ENCODE results near the gene S100A5.
"Not testable (repeated sequence)": the region's sequence is repeated elsewhere in the genome, so short reads cannot be mapped to it uniquely, and the experiment has no call there.

S100A5 gene

DNA sequence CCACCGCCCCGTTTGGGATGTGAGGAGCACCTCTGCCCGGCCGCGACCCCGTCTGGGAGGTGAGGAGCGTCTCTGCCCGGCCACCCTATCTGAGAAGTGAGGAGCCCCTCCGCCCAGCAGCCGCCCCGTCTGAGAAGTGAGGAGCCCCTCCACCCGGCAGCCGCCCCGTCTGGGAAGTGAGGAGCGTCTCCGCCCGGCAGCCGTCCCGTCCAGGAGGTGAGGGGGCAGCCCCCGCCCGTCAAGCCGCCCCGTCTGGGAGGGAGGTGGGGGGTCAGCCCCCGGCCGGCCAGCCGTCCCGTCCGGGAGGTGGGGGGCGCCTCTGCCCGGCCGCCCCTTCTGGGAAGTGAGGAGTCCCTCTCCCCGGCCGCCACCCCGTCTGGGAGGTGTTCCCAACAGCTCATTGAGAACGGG, 34.4 kb upstream of the S100A5 start:
- not testable (repeated sequence) for H3K36me3 Mint-ChIP-seq (ENCODE audit: low read depth); H3K4me3 Mint-ChIP-seq; H3K9me3 Mint-ChIP-seq; H3K27ac Mint-ChIP-seq; DNase-seq (ENCODE audit: low spot score)
- H3K27me3 Mint-ChIP-seq (ENCODE audit: low read depth): peaks cover 19% of the 10 kb centered on the region
- H3K4me1 Mint-ChIP-seq (ENCODE audit: low read depth): peaks cover 14% of the 10 kb centered on the region

GRCh38 chr1:153573351-153573750, 32.6 kb upstream of the S100A5 start:
- no peaks in the 10 kb centered on the region for H3K36me3 Mint-ChIP-seq (ENCODE audit: low read depth)
- peaks cover 19% of the 10 kb centered on the region for H3K4me1 Mint-ChIP-seq (ENCODE audit: low read depth)
- no peak overlapping the region for H3K27ac Mint-ChIP-seq
- H3K4me3 Mint-ChIP-seq: no peak overlapping the region
- peaks cover 12% of the 10 kb centered on the region for H3K27me3 Mint-ChIP-seq (ENCODE audit: low read depth)
- DNase-seq (ENCODE audit: low spot score): no peak
- H3K9me3 Mint-ChIP-seq: no peaks in the 10 kb centered on the region

DNA sequence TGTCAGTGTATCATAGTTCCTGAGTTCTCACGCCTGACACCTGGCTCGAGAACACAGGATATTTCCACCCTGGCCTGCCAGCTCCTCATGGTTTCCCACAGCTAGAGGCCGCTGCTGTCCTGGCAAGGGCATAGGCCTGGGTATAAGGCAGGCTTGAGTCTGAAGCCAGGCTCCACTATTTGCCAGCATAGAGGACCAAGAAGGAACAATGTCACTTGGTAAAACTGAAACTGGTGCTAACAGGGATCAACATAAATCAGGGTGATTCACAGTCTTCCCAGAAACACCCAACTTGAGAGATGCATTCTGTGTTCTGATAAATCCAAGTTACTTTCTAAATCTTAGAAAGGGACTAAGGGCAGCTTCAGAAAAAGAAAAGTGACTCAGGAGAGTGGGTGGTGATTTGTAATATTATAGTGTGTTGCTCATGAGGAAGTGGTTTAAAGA, 31.9 kb upstream of the S100A5 start:
- H3K27me3 Mint-ChIP-seq (ENCODE audit: low read depth): peaks cover 4% of the 10 kb centered on the region
- H3K9me3 Mint-ChIP-seq: no peaks in the 10 kb centered on the region
- peak; percentile 53 for DNase-seq (ENCODE audit: low spot score)
- H3K36me3 Mint-ChIP-seq (ENCODE audit: low read depth): no peaks in the 10 kb centered on the region
- H3K4me1 Mint-ChIP-seq (ENCODE audit: low read depth): peaks cover 24% of the 10 kb centered on the region
- no peak overlapping the region for H3K27ac Mint-ChIP-seq
- no peak overlapping the region for H3K4me3 Mint-ChIP-seq

GRCh38 chr1:153571706-153572105, 31.0 kb upstream of the S100A5 start:
- H3K9me3 Mint-ChIP-seq: no peaks in the 10 kb centered on the region
- DNase-seq (ENCODE audit: low spot score): no peak
- H3K27ac Mint-ChIP-seq: no peak overlapping the region
- no peaks in the 10 kb centered on the region for H3K36me3 Mint-ChIP-seq (ENCODE audit: low read depth)
- H3K4me1 Mint-ChIP-seq (ENCODE audit: low read depth): peaks cover 27% of the 10 kb centered on the region
- H3K27me3 Mint-ChIP-seq (ENCODE audit: low read depth): no peaks in the 10 kb centered on the region
- H3K4me3 Mint-ChIP-seq: no peak overlapping the region

- Mint-ChIP-seq H3K36me3 (ENCODE audit: low read depth) (no peaks in the 10 kb centered on the region), H3K4me1 (ENCODE audit: low read depth) (peaks cover 34% of the 10 kb centered on the region), H3K4me3 (no peak overlapping the region), H3K9me3 (no peaks in the 10 kb centered on the region), H3K27ac (no peak overlapping the region), H3K27me3 (ENCODE audit: low read depth) (no peaks in the 10 kb centered on the region)
- no peak for DNase-seq (ENCODE audit: low spot score)
Measured at GRCh38 chr1:153570874-153571273, 30.1 kb upstream of the S100A5 start.

DNA sequence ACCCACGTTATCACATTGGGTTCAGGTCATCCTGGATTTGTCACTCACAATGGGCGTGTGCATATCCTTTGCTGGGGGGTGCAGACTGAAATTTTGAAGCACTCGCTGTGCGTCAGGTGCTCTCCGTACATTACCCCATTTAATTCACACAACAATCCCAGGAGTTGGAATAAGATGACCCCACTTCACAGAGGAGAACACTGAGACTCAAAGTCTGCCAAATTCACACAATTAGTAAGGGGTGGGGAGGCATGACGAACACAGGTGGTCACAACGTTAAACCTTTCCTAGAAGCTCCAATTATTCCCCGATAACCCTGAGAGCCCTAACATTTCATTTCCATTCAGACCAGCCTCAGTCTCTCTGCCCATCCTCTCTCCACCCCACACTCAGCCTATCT, 28.7 kb upstream of the S100A5 start:
- H3K27ac Mint-ChIP-seq: no peak overlapping the region
- H3K36me3 Mint-ChIP-seq (ENCODE audit: low read depth): no peaks in the 10 kb centered on the region
- H3K9me3 Mint-ChIP-seq: no peaks in the 10 kb centered on the region
- peaks cover 37% of the 10 kb centered on the region for H3K4me1 Mint-ChIP-seq (ENCODE audit: low read depth)
- no peak overlapping the region for H3K4me3 Mint-ChIP-seq
- H3K27me3 Mint-ChIP-seq (ENCODE audit: low read depth): no peaks in the 10 kb centered on the region
- DNase-seq (ENCODE audit: low spot score): no peak

- Mint-ChIP-seq H3K27ac (peak overlapping the region; percentile 60), H3K27me3 (ENCODE audit: low read depth) (no peaks in the 10 kb centered on the region), H3K4me3 (peak overlapping the region; percentile 80), H3K4me1 (ENCODE audit: low read depth) (peaks cover 37% of the 10 kb centered on the region), H3K9me3 (no peaks in the 10 kb centered on the region), H3K36me3 (ENCODE audit: low read depth) (no peaks in the 10 kb centered on the region)
- DNase-seq (ENCODE audit: low spot score): peak; percentile 77
Measured at GRCh38 chr1:153568367-153569099, 27.8 kb upstream of the S100A5 start.

- peaks cover 34% of the 10 kb centered on the region for H3K4me1 Mint-ChIP-seq (ENCODE audit: low read depth)
- peak overlapping the region; percentile 57 for H3K27ac Mint-ChIP-seq
- no peak overlapping the region for H3K4me3 Mint-ChIP-seq
- H3K27me3 Mint-ChIP-seq (ENCODE audit: low read depth): no peaks in the 10 kb centered on the region
- no peaks in the 10 kb centered on the region for H3K36me3 Mint-ChIP-seq (ENCODE audit: low read depth)
- H3K9me3 Mint-ChIP-seq: no peaks in the 10 kb centered on the region
- DNase-seq (ENCODE audit: low spot score): peak; percentile 57
Measured at GRCh38 chr1:153567621-153568366, 27.1 kb upstream of the S100A5 start.

DNA sequence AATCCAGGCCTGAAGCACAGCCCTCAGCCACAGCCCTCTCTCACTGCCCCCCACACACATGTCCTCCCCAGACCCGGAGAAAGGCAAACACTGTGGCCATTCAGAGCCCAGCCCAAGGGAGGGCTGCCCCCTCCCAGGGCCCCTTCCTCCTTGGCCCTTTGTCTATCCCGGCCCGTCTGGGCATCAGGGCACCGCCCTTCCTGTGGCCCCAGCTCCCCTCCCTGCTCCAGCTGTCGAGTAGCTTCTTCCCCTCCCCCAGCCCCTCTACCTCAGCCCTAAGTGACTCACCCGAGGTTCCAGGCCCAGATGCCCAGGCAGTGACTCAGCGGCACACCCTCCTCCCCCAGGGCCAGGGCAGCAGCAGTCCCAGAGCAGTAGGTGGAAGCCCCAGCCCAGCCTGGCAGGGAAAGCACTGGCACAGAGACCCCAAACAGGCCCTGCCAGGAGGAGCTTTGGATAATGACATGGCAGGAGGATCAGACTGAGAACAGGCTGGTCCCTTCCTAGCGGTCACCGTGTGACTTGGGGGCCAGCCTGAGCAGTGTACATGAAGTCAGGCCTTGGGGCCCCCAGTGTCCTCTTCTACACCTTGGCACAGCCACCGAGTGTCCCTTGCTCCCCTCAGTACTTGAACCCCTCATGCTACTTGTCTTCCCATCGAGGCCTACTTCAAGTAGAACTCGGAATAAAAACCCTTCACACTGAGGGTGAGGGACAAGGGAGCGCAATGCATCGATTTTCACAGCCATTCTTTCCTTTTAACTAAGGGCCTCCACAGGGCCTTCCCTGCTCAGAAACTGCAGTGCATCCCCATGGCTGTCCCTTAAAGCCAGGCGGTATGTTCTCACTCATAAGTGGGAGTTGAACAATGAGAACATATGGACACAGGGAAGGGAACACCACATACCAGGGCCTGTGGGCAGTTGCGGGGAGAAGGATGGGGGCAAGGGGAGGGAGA, 26.0 kb upstream of the S100A5 start:
- H3K4me1 Mint-ChIP-seq (ENCODE audit: low read depth): peaks cover 29% of the 10 kb centered on the region
- no peaks in the 10 kb centered on the region for H3K9me3 Mint-ChIP-seq
- DNase-seq (ENCODE audit: low spot score): peak; percentile 88
- H3K27ac Mint-ChIP-seq: peak overlapping the region; percentile 96
- no peaks in the 10 kb centered on the region for H3K27me3 Mint-ChIP-seq (ENCODE audit: low read depth)
- no peaks in the 10 kb centered on the region for H3K36me3 Mint-ChIP-seq (ENCODE audit: low read depth)
- peak overlapping the region; percentile 68 for H3K4me3 Mint-ChIP-seq

GRCh38 chr1:153565529-153566374, 25.0 kb upstream of the S100A5 start, which contains the start of gene S100A2:
Gene S100A2 (minus strand): TSS chr1:153565844. CDS start chr1:153563877, 1,967 bp downstream.
- no peaks in the 10 kb centered on the region for H3K9me3 Mint-ChIP-seq
- H3K4me1 Mint-ChIP-seq (ENCODE audit: low read depth): peaks cover 27% of the 10 kb centered on the region
- peak within 1 kb of the TSS; percentile 99 for H3K27ac Mint-ChIP-seq
- H3K27me3 Mint-ChIP-seq (ENCODE audit: low read depth): no peaks in the 10 kb centered on the region
- H3K4me3 Mint-ChIP-seq: peak within 1 kb of the TSS; percentile 79
- DNase-seq (ENCODE audit: low spot score): peak; percentile 52
- no peaks in the 10 kb centered on the region for H3K36me3 Mint-ChIP-seq (ENCODE audit: low read depth)

GRCh38 chr1:153563991-153564390, 23.3 kb upstream of the S100A5 start:
- Mint-ChIP-seq H3K4me3 (no peak overlapping the region), H3K9me3 (no peaks in the 10 kb centered on the region)

DNA sequence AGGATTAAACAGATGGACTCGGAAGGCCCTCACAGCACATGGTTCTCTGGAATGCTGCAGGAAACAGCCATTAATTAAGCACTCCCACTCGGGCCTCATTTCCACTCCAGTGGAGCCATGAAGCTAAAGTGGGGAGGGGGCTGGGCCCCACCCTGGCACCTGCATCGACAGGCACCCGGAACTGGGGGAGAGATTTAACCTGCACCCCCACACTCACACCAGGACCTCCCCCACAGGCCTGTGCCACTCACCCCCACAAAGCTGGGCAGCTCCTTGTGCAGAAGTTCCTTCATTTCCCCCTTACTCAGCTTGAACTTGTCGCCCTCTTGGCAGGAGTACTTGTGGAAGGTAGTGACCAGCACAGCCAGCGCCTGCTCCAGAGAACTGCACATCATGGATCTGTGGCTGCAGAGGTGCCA, 22.8 kb upstream of the S100A5 start:
- Mint-ChIP-seq H3K36me3 (ENCODE audit: low read depth) (no peaks in the 10 kb centered on the region), H3K4me3 (no peak overlapping the region), H3K27ac (no peak overlapping the region), H3K9me3 (no peaks in the 10 kb centered on the region), H3K27me3 (ENCODE audit: low read depth) (no peaks in the 10 kb centered on the region), H3K4me1 (ENCODE audit: low read depth) (peaks cover 24% of the 10 kb centered on the region)
- DNase-seq (ENCODE audit: low spot score): no peak

More at GRCh38 chr1:153563991-153564390, 23.3 kb upstream of the S100A5 start:
- Mint-ChIP-seq H3K27ac (no peak overlapping the region), H3K4me1 (ENCODE audit: low read depth) (peaks cover 27% of the 10 kb centered on the region), H3K27me3 (ENCODE audit: low read depth) (no peaks in the 10 kb centered on the region), H3K36me3 (ENCODE audit: low read depth) (no peaks in the 10 kb centered on the region)
- DNase-seq (ENCODE audit: low spot score): no peak

DNA sequence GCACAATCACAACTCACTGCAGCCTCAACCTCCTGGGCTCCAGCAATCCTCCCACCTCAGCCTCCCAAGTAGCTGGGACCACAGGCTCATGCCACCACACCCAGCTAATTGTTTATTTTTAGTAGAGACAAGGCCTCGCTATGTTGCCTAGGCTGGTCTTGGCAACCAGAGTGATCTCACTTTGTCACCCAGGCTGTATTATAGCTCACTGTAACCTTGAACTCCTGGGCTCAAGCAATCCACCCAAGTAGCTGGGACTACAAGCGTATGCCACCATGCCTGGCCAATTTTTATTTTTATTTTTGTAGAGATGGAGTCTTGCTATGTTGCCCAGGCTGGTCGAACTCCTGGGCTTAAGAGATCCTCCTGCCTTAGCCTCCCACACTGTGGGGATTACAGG, 21.3 kb upstream of the S100A5 start:
- H3K4me3 Mint-ChIP-seq; H3K9me3 Mint-ChIP-seq; H3K27ac Mint-ChIP-seq; H3K27me3 Mint-ChIP-seq (ENCODE audit: low read depth); DNase-seq (ENCODE audit: low spot score); H3K36me3 Mint-ChIP-seq (ENCODE audit: low read depth): not testable (repeated sequence)
- peaks cover 13% of the 10 kb centered on the region for H3K4me1 Mint-ChIP-seq (ENCODE audit: low read depth)

All from T-helper 2 cell treated with Interferon-gamma antibody and Interleukin-4, amounts not matched to agents 5 μg/mL and 100 μg/mL, for 36 hours (primary cell).